Heart right ventricle (tissue), 16 donors: ENCODE results near the gene P3H2. TPM values are rescaled to one million over a fixed set of nuclear protein-coding genes. Genes with fewer than 3 reads are reported as not detected.
A peak's percentile ranks its signal among the peaks of the same experiment; 100 is the strongest.

Experiments used
- ATAC-seq, 8 donors: fragments of 200-7000 bp; cut with Tn5 transposase; one replicate each; pipeline ENCODE4 v1.9.1; 2020; ENCODE audit warnings: mild to moderate bottlenecking in 8 of 8, moderate library complexity in 8 of 8, moderate number of reproducible peaks in 1 of 8
- DNase-seq, 2 donors: peaks; one replicate each; pipeline ENCODE4 v3.0.0-alpha.2; 2020
- H3K27ac ChIP-seq, 10 donors: fragments of 200-600 bp; sonication (generic) in 2 of 10; one replicate each; pipeline versions ENCODE4 v1.5.0 to v1.8.0; 2020 to 2022; ENCODE audit warnings: mild to moderate bottlenecking in 3 of 10
- H3K27me3 ChIP-seq, 7 donors: fragments of 200-600 bp; one replicate each; pipeline ENCODE4 v1.8.0; 2021 to 2022; ENCODE audit warnings: mild to moderate bottlenecking in 2 of 7
- H3K36me3 ChIP-seq, 9 donors: fragments of 200-600 bp; sonication (generic) in 1 of 9; one replicate each; pipeline versions ENCODE4 v1.5.0 to v1.8.0; 2020 to 2022; ENCODE audit warnings: mild to moderate bottlenecking in 2 of 9
- H3K4me1 ChIP-seq, 9 donors: fragments of 200-600 bp; sonication (generic) in 1 of 9; one replicate each; pipeline versions ENCODE4 v1.5.0 to v1.8.0; 2020 to 2022; ENCODE audit warnings: mild to moderate bottlenecking in 4 of 9
- H3K4me3 ChIP-seq, 10 donors: fragments of 200-600 bp; sonication (generic) in 2 of 10; one replicate each; pipeline versions ENCODE4 v1.5.0 to v1.8.0; 2020 to 2022; ENCODE audit warnings: mild to moderate bottlenecking in 7 of 10, moderate library complexity in 2 of 10
- H3K9me3 ChIP-seq, 11 donors: fragments of 200-600 bp in 10 of 11; sonication (generic) in 2 of 11; one replicate each; pipeline versions ENCODE4 v1.5.0 to v1.8.0; 2013 to 2022; ENCODE audit warnings: mild to moderate bottlenecking in 2 of 11, control low read depth in 1 of 11, moderate library complexity in 1 of 11
- WGBS, 2 donors: extraction: QIAGEN DNeasy Blood & Tissue Kit; methylation state at CpG; one replicate each; pipeline ENCODE4 v1.1.7; 2013; ENCODE audit warnings: inconsistent platforms in 1 of 2; 5-methylcytosine and 5-hydroxymethylcytosine counted together
- intact Hi-C, 10 donors: fragments of 100-400 bp; cut with DNase I; formaldehyde crosslinking; loops; one replicate each; pipeline versions ENCODE4 v1.11.1 to v1.14.2; 2022
- polyA plus RNA-seq, 2 donors: library from polyadenylated mRNA; stranded (reverse); fragments of 200-250 nt; gene quantifications; one replicate each; pipeline ENCODE4 v1.2.3, GENCODE V29; 2013
- total RNA-seq, 10 donors: library from RNA; stranded (reverse); fragmentation: NEBNext Ultra II Directional in 3 of 10; extraction: Animal tissue kit (Norgen Biotek cat#: 25700) in 3 of 10; gene quantifications; one replicate each; pipeline versions ENCODE4 v1.2.1 to v1.2.4, GENCODE V29; 2021 to 2023
- TF ChIP-seq, protein P1 (sequence below), 9 donors: fragments of 200-600 bp; sonication (generic) in 2 of 9; IDR thresholded peaks; one replicate each; pipeline versions ENCODE4 v1.5.0 to v1.8.0; 2021 to 2022; ENCODE audit warnings: antibody characterized with exemption in 9 of 9, mild to moderate bottlenecking in 5 of 9, moderate library complexity in 1 of 9
- donor health status: Arrhythmogenic right ventricular cardiomyopathy.
- donor health status: ischemic (EF 13 %, LVEDD 7.1; RV severe dilation, severe dysfunction).
- donor health status: healthy with polysubstance abuse.
- donor health status: DM: no; HTN: yes; CAD: no.
- donor health status: DM: no; HTN: no; CAD: no.
- donor health status: ischemic (EF 25% LVEDD 6.9; RV normal size, moderate dysfunction).
- donor health status: ischemic (EF 25% LVEDD 5.7; RV mildly dilated, moderate dysfunction).
- donor health status: healthy.
- donor health status: DM: yes; HTN: yes; CAD: no.
- donor health status: Ischemic cardiomyopathy.
- donor health status: ischemic (EF 35%, LVEDD 5.7; RV mildly dilated, moderate dysfunction).
- donor health status: nonischemic (EF 11% LVEDD 7.7; RV severe dilation, severe dysfunction).
- donor health status: DM: yes; HTN: yes; CAD: no.
- donor health status: PGD.
- donor health status: ischemic (EF 29% LVEDD 5.4; RV normal size, mild dysfunction).
- donor health status: nonischemic (EF 23%, LVEDD 6.1; RV moderate dilation, normal function).

Gene P3H2
- total and polyA plus RNA-seq, 12 donors = 0.49 to 28.8 (median 3.5) TPM

DNA sequence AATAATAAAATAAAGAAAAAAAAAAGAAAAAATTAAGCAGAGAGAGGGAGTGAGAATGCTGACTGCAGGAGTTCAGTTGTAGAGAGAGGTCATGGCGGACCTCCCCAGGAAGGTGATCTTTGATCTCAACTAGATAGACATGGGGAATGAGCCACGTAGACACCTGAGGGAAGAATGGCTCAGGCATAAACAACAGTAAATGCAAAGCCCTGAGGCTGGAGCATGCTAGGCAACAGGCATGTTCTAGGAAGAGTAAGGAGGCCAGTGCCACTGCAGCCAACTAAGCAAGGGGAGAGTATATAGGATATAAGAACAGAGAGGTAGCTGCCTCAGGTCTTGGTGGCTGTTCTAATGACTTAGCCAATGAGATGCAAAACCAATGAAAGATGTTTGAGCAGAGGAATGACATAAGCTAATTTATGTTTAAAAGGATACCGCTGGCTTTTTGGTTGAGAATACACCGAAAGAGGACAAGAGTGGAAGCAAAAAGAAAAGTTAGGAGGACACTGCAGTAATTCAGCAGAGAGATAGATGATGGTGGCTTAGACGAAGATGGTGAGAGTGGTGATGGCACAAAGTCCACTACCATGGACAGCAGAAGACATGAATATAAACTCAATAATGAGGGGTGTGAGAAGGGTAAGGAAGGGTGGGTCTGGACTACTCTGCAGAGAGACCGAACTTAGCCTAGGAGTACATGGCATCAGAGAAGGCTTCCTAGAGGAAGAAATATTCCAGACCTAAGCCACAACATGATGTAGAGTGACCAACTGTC, 174.6 kb downstream of the P3H2 start:
- no peaks in the 10 kb centered on the region for H3K9me3 ChIP-seq
- no peak overlapping the region for H3K4me3 ChIP-seq
- no peak for DNase-seq
- ATAC-seq = no peak
- peaks cover 0 to 28% (median 4%) of the 10 kb centered on the region in 7 donors for H3K27me3 ChIP-seq
- H3K36me3 ChIP-seq = no peaks in the 10 kb centered on the region
- no peak overlapping the region for H3K27ac ChIP-seq
- no peaks in the 10 kb centered on the region for H3K4me1 ChIP-seq
- WGBS, 2 donors = 95 to 96% methylated on average over 6 of the region's 6 CpGs
- intact Hi-C loops = loop anchor here in 6 of 10 donors (5.0 kb wide), 1 partner anchor 674 kb away; no protein-coding TSS in a partner anchor
- TF ChIP-seq, protein P1, sequence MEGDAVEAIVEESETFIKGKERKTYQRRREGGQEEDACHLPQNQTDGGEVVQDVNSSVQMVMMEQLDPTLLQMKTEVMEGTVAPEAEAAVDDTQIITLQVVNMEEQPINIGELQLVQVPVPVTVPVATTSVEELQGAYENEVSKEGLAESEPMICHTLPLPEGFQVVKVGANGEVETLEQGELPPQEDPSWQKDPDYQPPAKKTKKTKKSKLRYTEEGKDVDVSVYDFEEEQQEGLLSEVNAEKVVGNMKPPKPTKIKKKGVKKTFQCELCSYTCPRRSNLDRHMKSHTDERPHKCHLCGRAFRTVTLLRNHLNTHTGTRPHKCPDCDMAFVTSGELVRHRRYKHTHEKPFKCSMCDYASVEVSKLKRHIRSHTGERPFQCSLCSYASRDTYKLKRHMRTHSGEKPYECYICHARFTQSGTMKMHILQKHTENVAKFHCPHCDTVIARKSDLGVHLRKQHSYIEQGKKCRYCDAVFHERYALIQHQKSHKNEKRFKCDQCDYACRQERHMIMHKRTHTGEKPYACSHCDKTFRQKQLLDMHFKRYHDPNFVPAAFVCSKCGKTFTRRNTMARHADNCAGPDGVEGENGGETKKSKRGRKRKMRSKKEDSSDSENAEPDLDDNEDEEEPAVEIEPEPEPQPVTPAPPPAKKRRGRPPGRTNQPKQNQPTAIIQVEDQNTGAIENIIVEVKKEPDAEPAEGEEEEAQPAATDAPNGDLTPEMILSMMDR (IDR thresholded peaks at IDR 0.05) = no peak

- peak in 1 of 8 donors; percentile 18 for ATAC-seq
- Histone ChIP-seq H3K4me3 (no peak overlapping the region), H3K27me3 (peaks cover 0 to 27% (median under 1%) of the 10 kb centered on the region in 7 donors), H3K36me3 (no peaks in the 10 kb centered on the region), H3K9me3 (no peaks in the 10 kb centered on the region), H3K27ac (no peak overlapping the region), H3K4me1 (no peaks in the 10 kb centered on the region)
- TF ChIP-seq, protein P1 (IDR thresholded peaks at IDR 0.05) = no peak
- intact Hi-C loops = loop anchor here in 7 of 10 donors (5.0 kb wide), 2 partner anchors 667 to 672 kb away; no protein-coding TSS in a partner anchor
- DNase-seq = no peak
- WGBS, 2 donors = 84% methylated on average over 14 of the region's 14 CpGs
Measured at GRCh38 chr3:189944285-189945145, 176.2 kb downstream of the P3H2 start.

- Histone ChIP-seq H3K36me3 (no peaks in the 10 kb centered on the region), H3K4me1 (no peaks in the 10 kb centered on the region), H3K27ac (no peak overlapping the region), H3K9me3 (peaks cover 0 to under 1% (median 0%) of the 10 kb centered on the region in 11 donors), H3K4me3 (no peak overlapping the region), H3K27me3 (peaks cover 0 to 21% (median 0%) of the 10 kb centered on the region in 7 donors)
- no peak for DNase-seq
- TF ChIP-seq, protein P1 (IDR thresholded peaks at IDR 0.05) = no peak
- ATAC-seq = no peak
- intact Hi-C loops = loop anchor here in 1 of 10 donors (5.0 kb wide), 1 partner anchor 666 kb away; no protein-coding TSS in a partner anchor
- 82 to 84% methylated on average over 3 of the region's 3 CpGs for WGBS, 2 donors
Measured at GRCh38 chr3:189942948-189943347, 177.7 kb downstream of the P3H2 start.

GRCh38 chr3:189941679-189942078, 179.0 kb downstream of the P3H2 start:
- Histone ChIP-seq H3K9me3 (peaks cover 0 to 13% (median 0%) of the 10 kb centered on the region in 11 donors), H3K36me3 (no peaks in the 10 kb centered on the region), H3K27ac (no peak overlapping the region), H3K4me1 (no peaks in the 10 kb centered on the region), H3K4me3 (no peak overlapping the region), H3K27me3 (peaks cover 0 to 13% (median 0%) of the 10 kb centered on the region in 7 donors)
- 65 to 81% methylated on average over 2 of the region's 2 CpGs for WGBS, 2 donors
- no peak for ATAC-seq
- TF ChIP-seq, protein P1 (IDR thresholded peaks at IDR 0.05) = no peak
- DNase-seq = no peak
- intact Hi-C loops = loop anchor here in 1 of 10 donors (5.0 kb wide), 1 partner anchor 664 kb away; no protein-coding TSS in a partner anchor
